ENCODE measurements around the gene FST. TPM values are rescaled to one million over a fixed set of nuclear protein-coding genes. Genes with fewer than 3 reads are reported as not detected.

Gene FST
- total and polyA plus RNA-seq, 2 of the 13 experiments (the other 11 are each of a cell fraction or from before 2014, with no cell fraction given): 38.6 to 136 TPM

DNA sequence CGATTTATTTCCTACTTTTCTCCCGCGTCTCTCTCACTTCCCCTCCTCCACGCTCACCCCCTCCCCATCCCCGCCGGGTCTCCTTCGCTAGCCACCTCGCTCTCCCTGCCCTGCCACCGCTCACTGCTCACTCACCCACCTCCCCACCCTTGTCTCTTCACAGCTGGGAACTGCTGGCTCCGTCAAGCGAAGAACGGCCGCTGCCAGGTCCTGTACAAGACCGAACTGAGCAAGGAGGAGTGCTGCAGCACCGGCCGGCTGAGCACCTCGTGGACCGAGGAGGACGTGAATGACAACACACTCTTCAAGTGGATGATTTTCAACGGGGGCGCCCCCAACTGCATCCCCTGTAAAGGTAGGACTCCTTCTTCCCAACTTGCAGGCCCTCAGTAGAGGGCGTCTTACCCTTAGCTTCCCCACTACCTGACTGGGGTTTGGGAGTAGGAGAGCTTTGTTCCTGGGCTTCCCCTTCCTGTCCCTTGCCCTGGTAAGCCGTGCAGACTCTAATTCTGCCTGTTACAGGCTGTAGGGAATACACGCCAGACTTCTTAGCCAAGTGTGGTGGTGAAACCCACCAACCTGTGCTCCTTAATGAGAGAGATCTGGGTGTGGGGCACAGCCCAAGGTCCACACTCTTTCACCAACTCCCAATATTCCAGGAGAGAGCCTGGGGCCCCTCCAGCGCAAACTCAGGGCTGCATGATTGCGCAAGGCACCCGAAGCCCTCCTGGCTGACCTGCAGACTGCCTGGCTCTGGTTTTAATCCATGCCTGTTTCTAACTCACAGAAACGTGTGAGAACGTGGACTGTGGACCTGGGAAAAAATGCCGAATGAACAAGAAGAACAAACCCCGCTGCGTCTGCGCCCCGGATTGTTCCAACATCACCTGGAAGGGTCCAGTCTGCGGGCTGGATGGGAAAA lies 2.5 kb downstream of the FST start (continued):
- TF ChIP-seq MEF2D (CRISPR knock-in tag; IDR thresholded peaks at IDR 0.05): peak; percentile 82; the same call in 1 of the 2 replicates
- TF ChIP-seq, protein P1, sequence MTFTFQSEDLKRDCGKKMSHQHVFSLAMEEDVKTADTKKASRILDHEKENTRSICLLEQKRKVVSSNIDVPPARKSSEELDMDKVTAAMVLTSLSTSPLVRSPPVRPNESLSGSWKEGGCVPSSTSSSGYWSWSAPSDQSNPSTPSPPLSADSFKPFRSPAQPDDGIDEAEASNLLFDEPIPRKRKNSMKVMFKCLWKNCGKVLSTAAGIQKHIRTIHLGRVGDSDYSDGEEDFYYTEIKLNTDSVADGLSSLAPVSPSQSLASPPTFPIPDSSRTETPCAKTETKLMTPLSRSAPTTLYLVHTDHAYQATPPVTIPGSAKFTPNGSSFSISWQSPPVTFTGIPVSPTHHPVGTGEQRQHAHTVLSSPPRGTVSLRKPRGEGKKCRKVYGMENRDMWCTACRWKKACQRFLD (CRISPR knock-in tag; IDR thresholded peaks at IDR 0.05; ENCODE audit: borderline replicate concordance): no peak
- TF ChIP-seq HOXA3 (CRISPR knock-in tag; IDR thresholded peaks at IDR 0.05): peak; percentile 72; the same call in 1 of the 2 replicates
- peak; percentile 45; the same call in 1 of the 2 replicates for TF ChIP-seq ZSCAN29 (CRISPR knock-in tag; conservative IDR thresholded peaks at IDR 0.05)
- TF ChIP-seq, protein P2, sequence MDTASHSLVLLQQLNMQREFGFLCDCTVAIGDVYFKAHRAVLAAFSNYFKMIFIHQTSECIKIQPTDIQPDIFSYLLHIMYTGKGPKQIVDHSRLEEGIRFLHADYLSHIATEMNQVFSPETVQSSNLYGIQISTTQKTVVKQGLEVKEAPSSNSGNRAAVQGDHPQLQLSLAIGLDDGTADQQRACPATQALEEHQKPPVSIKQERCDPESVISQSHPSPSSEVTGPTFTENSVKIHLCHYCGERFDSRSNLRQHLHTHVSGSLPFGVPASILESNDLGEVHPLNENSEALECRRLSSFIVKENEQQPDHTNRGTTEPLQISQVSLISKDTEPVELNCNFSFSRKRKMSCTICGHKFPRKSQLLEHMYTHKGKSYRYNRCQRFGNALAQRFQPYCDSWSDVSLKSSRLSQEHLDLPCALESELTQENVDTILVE (CRISPR knock-in tag; IDR thresholded peaks at IDR 0.05): peak; percentile 74; the same call in 1 of the 2 replicates
- 0 out of 2 replicates have a peak, but pooled peaks have one; percentile 66 for TF ChIP-seq MTF2 (CRISPR knock-in tag; IDR thresholded peaks at IDR 0.05; ENCODE audit: borderline replicate concordance)
- TF ChIP-seq ZNF674 (CRISPR knock-in tag; IDR thresholded peaks at IDR 0.05; ENCODE audit: low read depth): no peak
- TF ChIP-seq, protein P3, sequence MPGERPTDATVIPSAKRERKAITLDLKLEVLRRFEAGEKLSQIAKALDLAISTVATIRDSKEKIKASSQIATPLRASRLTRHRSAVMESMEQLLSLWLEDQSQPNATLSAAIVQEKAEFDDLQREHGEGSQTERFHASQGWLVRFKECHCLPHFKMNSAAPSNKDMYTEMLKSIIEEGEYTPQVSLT (CRISPR knock-in tag; IDR thresholded peaks at IDR 0.05; ENCODE audit: borderline replicate concordance, low read depth): no peak
- peak; percentile 81 for TF ChIP-seq MIXL1 (CRISPR knock-in tag; IDR thresholded peaks at IDR 0.05)
- no peak; the same call in 1 of the 2 replicates for TF ChIP-seq ZBTB14 (CRISPR knock-in tag; IDR thresholded peaks at IDR 0.05)
- no peak for TF ChIP-seq BRD4 (CRISPR knock-in tag; IDR thresholded peaks at IDR 0.05)
- peak; percentile 96 for TF ChIP-seq PHF21A (CRISPR knock-in tag; IDR thresholded peaks at IDR 0.05)
- 0 out of 2 replicates have a peak, but pooled peaks have one; percentile 46 for TF ChIP-seq ZNF775 (CRISPR knock-in tag; IDR thresholded peaks at IDR 0.05; ENCODE audit: borderline replicate concordance)
- no peak for TF ChIP-seq TEAD2 (CRISPR knock-in tag; IDR thresholded peaks at IDR 0.05)
- no peak for TF ChIP-seq AGO1 (IDR thresholded peaks at IDR 0.05; ENCODE audit: low read depth, low read length, poor library complexity, severe bottlenecking)
- 0 out of 2 replicates have a peak, but pooled peaks have one; percentile 58 for TF ChIP-seq ZNF619 (CRISPR knock-in tag; IDR thresholded peaks at IDR 0.05)
- no peak for TF ChIP-seq PRDM4 (CRISPR knock-in tag; IDR thresholded peaks at IDR 0.05; ENCODE audit: borderline replicate concordance)
- TF ChIP-seq ZNF274 (CRISPR knock-in tag; IDR thresholded peaks at IDR 0.05): peak; percentile 16; the same call in 1 of the 2 replicates
- peak; percentile 25; the same call in 1 of the 2 replicates for TF ChIP-seq SIX4 (CRISPR knock-in tag; IDR thresholded peaks at IDR 0.05)
- TF ChIP-seq ZSCAN21 (CRISPR knock-in tag; IDR thresholded peaks at IDR 0.05; ENCODE audit: borderline replicate concordance): no peak; the same call in 1 of the 2 replicates
- no peak for TF ChIP-seq ZNF780A (CRISPR knock-in tag; IDR thresholded peaks at IDR 0.05)
- no peak for TF ChIP-seq CC2D1A (CRISPR knock-in tag; IDR thresholded peaks at IDR 0.05)
- peak; percentile 81; the same call in 1 of the 2 replicates for TF ChIP-seq ZNF138 (CRISPR knock-in tag; IDR thresholded peaks at IDR 0.05; ENCODE audit: low read depth)

Data from HepG2 (cell line).